Measurements from ENCODE around the gene N4BP3.
"Not testable (repeated sequence)": the region's sequence is repeated elsewhere in the genome, so short reads cannot be mapped to it uniquely, and the experiment has no call there.

N4BP3 gene, protein sequence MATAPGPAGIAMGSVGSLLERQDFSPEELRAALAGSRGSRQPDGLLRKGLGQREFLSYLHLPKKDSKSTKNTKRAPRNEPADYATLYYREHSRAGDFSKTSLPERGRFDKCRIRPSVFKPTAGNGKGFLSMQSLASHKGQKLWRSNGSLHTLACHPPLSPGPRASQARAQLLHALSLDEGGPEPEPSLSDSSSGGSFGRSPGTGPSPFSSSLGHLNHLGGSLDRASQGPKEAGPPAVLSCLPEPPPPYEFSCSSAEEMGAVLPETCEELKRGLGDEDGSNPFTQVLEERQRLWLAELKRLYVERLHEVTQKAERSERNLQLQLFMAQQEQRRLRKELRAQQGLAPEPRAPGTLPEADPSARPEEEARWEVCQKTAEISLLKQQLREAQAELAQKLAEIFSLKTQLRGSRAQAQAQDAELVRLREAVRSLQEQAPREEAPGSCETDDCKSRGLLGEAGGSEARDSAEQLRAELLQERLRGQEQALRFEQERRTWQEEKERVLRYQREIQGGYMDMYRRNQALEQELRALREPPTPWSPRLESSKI

GRCh38 chr5:178113141-178113787 lies at the start of gene N4BP3:
Gene N4BP3 (plus strand): TSS chr5:178113532. CDS start chr5:178119584, 6,052 bp downstream.
- DNase-seq: peak; percentile 84
- CTCF ChIA-PET: no interaction called here
- Mint-ChIP-seq H3K27ac (peak within 1 kb of the TSS; percentile 22), H3K4me1 (peaks cover 45% of the 10 kb centered on the region), H3K36me3 (peaks cover 8% of the 10 kb centered on the region), H3K27me3 (peaks cover 88% of the 10 kb centered on the region), H3K4me3 (peak within 1 kb of the TSS; percentile 85), H3K9me3 (no peaks in the 10 kb centered on the region)

DNA sequence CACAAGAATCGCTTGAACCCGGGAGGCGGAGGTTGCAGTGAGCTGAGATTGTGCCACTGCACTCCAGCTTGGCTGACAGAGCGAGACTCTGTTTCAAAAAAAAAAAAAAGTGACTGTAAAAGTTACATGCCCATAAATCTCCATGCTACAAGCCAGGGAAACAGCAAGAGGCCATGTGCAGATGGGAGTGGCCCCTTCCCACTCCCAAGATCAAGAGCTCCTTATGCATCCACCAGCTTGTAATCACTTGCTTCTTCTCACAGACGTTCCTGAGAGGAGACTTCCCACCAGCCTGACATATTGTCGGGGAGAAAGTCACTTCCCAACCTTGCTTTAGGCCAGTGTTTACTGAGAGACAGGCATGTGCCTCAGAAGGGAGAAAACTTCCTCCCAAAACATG lies 45.6 kb upstream of the N4BP3 start:
- DNase-seq: no peak
- peaks cover 43% of the 10 kb centered on the region for H3K27me3 Mint-ChIP-seq
- peaks cover 6% of the 10 kb centered on the region for H3K4me1 Mint-ChIP-seq
- CTCF ChIA-PET: interaction anchor here (0.6 to 2.7 kb wide), 2 partner anchors 9 to 93 kb away, joined by 3 to 9 read pairs; no protein-coding TSS in a partner anchor
- H3K36me3 Mint-ChIP-seq: no peaks in the 10 kb centered on the region
- no peaks in the 10 kb centered on the region for H3K9me3 Mint-ChIP-seq
- H3K4me3 Mint-ChIP-seq: no peak overlapping the region
- no peak overlapping the region for H3K27ac Mint-ChIP-seq

DNA sequence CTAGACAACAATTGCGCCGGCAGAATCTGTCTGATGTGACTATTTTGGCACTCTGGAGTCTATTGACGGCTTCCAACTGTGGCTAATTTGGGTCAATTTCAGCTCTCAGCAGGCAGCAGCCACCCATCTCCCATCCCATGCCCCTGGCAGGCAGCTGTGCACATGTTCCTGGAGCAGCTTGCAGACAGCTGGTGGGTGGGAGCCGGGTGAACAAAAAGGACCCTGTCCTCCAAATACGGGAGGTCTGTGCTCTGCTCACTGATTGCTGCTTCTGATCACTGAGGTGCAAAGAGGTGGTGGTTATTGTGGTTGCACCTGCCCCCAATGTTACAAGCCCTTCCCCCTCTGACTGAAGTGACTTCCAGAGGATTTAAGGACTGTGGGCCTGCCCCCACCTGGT lies 45.0 kb upstream of the N4BP3 start:
- peaks cover 6% of the 10 kb centered on the region for H3K4me1 Mint-ChIP-seq
- CTCF ChIA-PET: interaction anchor here (0.6 to 2.7 kb wide), 2 partner anchors 9 to 93 kb away, joined by 3 to 9 read pairs; no protein-coding TSS in a partner anchor
- H3K4me3 Mint-ChIP-seq: no peak overlapping the region
- no peak overlapping the region for H3K27ac Mint-ChIP-seq
- H3K9me3 Mint-ChIP-seq: no peaks in the 10 kb centered on the region
- DNase-seq: no peak
- peaks cover 43% of the 10 kb centered on the region for H3K27me3 Mint-ChIP-seq
- H3K36me3 Mint-ChIP-seq: no peaks in the 10 kb centered on the region

- CTCF ChIA-PET: no interaction called here
- H3K4me3 Mint-ChIP-seq: no peak overlapping the region
- no peaks in the 10 kb centered on the region for H3K9me3 Mint-ChIP-seq
- H3K27me3 Mint-ChIP-seq: peaks cover 55% of the 10 kb centered on the region
- H3K36me3 Mint-ChIP-seq: no peaks in the 10 kb centered on the region
- no peak overlapping the region for H3K27ac Mint-ChIP-seq
- peak; percentile 63 for DNase-seq
- H3K4me1 Mint-ChIP-seq: peaks cover 6% of the 10 kb centered on the region
Observed at GRCh38 chr5:178069909-178070308, 43.4 kb upstream of the N4BP3 start.

DNA sequence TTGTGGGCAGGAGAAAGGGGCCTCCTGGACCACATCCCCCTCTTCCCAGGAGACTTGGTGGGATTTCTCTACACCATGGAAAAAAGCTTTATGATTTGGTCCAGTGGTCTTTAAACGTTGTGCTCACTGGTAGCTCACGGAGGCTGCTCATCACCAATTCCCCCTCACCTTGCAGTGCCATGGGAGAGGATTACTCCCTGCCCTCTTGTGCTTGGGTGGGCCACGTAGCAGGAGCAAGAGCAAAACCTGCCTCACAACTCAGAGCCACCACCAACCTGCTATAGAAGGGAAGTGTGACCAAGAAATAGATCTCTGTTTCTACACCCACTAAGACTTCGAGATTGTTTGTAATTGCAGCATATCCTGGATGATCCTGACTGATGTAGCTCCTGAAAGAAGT lies 42.2 kb upstream of the N4BP3 start:
- CTCF ChIA-PET: no interaction called here
- no peak for DNase-seq
- peaks cover 62% of the 10 kb centered on the region for H3K27me3 Mint-ChIP-seq
- no peak overlapping the region for H3K4me3 Mint-ChIP-seq
- H3K36me3 Mint-ChIP-seq: no peaks in the 10 kb centered on the region
- peaks cover 8% of the 10 kb centered on the region for H3K4me1 Mint-ChIP-seq
- H3K27ac Mint-ChIP-seq: no peak overlapping the region
- H3K9me3 Mint-ChIP-seq: no peaks in the 10 kb centered on the region

DNA sequence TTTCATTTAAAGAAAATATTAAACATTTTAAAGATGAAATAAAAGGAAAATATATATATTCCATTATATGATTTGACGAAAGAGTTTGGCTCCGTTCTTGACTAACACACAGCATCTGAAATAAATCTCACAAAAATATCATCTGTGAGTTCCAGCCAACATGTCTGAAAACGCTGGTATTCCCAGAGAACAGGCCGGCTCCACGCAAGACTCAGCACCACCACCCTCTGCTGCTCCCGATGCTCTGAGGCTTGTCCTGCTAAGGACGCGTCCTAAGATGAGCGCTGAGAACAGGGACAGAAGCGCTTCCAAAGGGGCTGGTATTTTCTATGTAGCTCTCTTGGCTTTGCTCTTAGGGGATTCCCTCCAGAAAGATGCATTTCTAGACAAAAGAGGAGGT lies 40.6 kb upstream of the N4BP3 start:
- peaks cover 10% of the 10 kb centered on the region for H3K4me1 Mint-ChIP-seq
- H3K36me3 Mint-ChIP-seq: no peaks in the 10 kb centered on the region
- no peaks in the 10 kb centered on the region for H3K9me3 Mint-ChIP-seq

GRCh38 chr5:178074266-178074952 lies 38.9 kb upstream of the N4BP3 start:
- Mint-ChIP-seq H3K27ac (no peak overlapping the region), H3K27me3 (peaks cover 52% of the 10 kb centered on the region), H3K4me1 (peaks cover 5% of the 10 kb centered on the region), H3K36me3 (no peaks in the 10 kb centered on the region), H3K4me3 (no peak overlapping the region), H3K9me3 (no peaks in the 10 kb centered on the region)
- DNase-seq: no peak
- CTCF ChIA-PET: interaction anchor here (1.7 to 6.3 kb wide), 9 partner anchors 25 to 130 kb away, joined by 4 to 118 read pairs (median 8); partner anchors contain the start of genes HNRNPAB and NHP2

More for the DNA sequence above, 40.6 kb upstream of the N4BP3 start:
- Mint-ChIP-seq H3K4me3 (no peak overlapping the region), H3K27ac (no peak overlapping the region), H3K27me3 (peaks cover 55% of the 10 kb centered on the region)
- CTCF ChIA-PET: interaction anchor here (1.6 to 6.3 kb wide), 2 partner anchors 74 to 94 kb away, joined by 3 to 118 read pairs; no protein-coding TSS in a partner anchor
- no peak for DNase-seq

- CTCF ChIA-PET: interaction anchor here (0.8 to 6.3 kb wide), 15 partner anchors 9 to 143 kb away, joined by 4 to 118 read pairs (median 10); no protein-coding TSS in a partner anchor
Observed at GRCh38 chr5:178076965-178077364, 36.4 kb upstream of the N4BP3 start.

GRCh38 chr5:178077751-178078150 lies 35.6 kb upstream of the N4BP3 start:
- H3K4me1 Mint-ChIP-seq: peaks cover 5% of the 10 kb centered on the region
- H3K9me3 Mint-ChIP-seq: no peaks in the 10 kb centered on the region
- no peak overlapping the region for H3K4me3 Mint-ChIP-seq
- no peak overlapping the region for H3K27ac Mint-ChIP-seq
- CTCF ChIA-PET: interaction anchor here (1.0 to 6.3 kb wide), 10 partner anchors 10 to 471 kb away, joined by 3 to 118 read pairs (median 10); no protein-coding TSS in a partner anchor
- no peak for DNase-seq
- H3K27me3 Mint-ChIP-seq: peaks cover 60% of the 10 kb centered on the region
- H3K36me3 Mint-ChIP-seq: no peaks in the 10 kb centered on the region

More at GRCh38 chr5:178076965-178077364, 36.4 kb upstream of the N4BP3 start:
- H3K27ac Mint-ChIP-seq, DNase-seq, H3K4me1 Mint-ChIP-seq, H3K36me3 Mint-ChIP-seq, H3K9me3 Mint-ChIP-seq, H3K4me3 Mint-ChIP-seq: not testable (repeated sequence)
- H3K27me3 Mint-ChIP-seq: peaks cover 58% of the 10 kb centered on the region

GRCh38 chr5:178078197-178079010 lies 34.9 kb upstream of the N4BP3 start:
- no peak overlapping the region for H3K4me3 Mint-ChIP-seq
- H3K9me3 Mint-ChIP-seq: no peaks in the 10 kb centered on the region
- H3K36me3 Mint-ChIP-seq: no peaks in the 10 kb centered on the region
- CTCF ChIA-PET: interaction anchor here (0.5 to 6.3 kb wide), 8 partner anchors 11 to 471 kb away, joined by 3 to 118 read pairs (median 8); no protein-coding TSS in a partner anchor
- H3K4me1 Mint-ChIP-seq: peaks cover 5% of the 10 kb centered on the region
- H3K27ac Mint-ChIP-seq: no peak overlapping the region
- DNase-seq: no peak
- H3K27me3 Mint-ChIP-seq: peaks cover 62% of the 10 kb centered on the region

GRCh38 chr5:178080056-178080455 lies 33.3 kb upstream of the N4BP3 start:
- no peak for DNase-seq
- CTCF ChIA-PET: interaction anchor here (0.7 kb wide), 1 partner anchor 19 kb away, joined by 3 read pairs; no protein-coding TSS in a partner anchor

DNA sequence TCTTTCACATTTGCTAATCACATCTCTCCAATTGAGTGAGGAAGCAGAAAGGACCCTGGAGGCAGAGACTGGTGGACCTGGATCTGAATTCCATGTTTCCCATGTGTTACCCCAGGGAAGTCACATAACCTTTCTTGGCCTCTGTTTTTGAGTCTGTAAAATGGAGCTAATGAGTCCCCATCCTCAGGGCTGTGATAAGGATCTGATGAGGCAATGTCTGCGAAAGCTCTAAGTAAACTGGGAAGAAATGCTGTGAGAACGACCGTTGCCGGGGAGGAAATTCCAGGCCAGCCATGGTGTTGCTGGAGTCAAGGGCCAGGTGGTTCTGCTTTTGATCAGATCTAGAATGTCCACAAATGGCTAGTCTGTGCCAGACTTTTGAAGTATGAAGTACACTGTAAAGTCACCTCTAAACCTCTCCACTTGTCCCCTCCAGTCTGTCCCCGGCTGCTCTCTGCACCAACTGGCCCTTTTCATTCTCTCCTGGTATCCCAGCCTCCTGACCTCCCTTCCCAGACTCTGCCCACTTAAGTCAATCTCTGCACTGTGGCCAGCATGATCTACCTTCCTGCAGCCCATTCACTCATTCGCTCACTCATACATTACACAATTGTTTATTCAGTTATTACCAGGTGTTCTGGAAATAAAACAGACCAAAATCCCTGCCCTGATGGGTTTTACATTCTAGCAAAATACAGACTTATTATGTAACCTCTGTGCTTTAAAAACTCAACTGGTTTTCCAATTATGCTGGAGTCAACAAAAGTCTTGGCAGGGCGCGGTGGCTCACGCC lies 32.5 kb upstream of the N4BP3 start:
- no peak overlapping the region for H3K4me3 Mint-ChIP-seq
- no peak overlapping the region for H3K27ac Mint-ChIP-seq
- no peaks in the 10 kb centered on the region for H3K36me3 Mint-ChIP-seq
- no peak for DNase-seq
- CTCF ChIA-PET: no interaction called here
- peaks cover 5% of the 10 kb centered on the region for H3K4me1 Mint-ChIP-seq
- peaks cover 59% of the 10 kb centered on the region for H3K27me3 Mint-ChIP-seq
- no peaks in the 10 kb centered on the region for H3K9me3 Mint-ChIP-seq

More at GRCh38 chr5:178080056-178080455, 33.3 kb upstream of the N4BP3 start:
- Mint-ChIP-seq H3K27me3 (peaks cover 65% of the 10 kb centered on the region), H3K27ac (no peak overlapping the region), H3K4me3 (no peak overlapping the region), H3K9me3 (no peaks in the 10 kb centered on the region), H3K36me3 (no peaks in the 10 kb centered on the region), H3K4me1 (peaks cover 5% of the 10 kb centered on the region)

All from activated naive CD4-positive, alpha-beta T cell treated with anti-CD3 and anti-CD28 coated beads, Interleukin-2, amount 10 ng/mL, durations not matched to agents 7 days and 5 days (primary cell).